ENCODE results near the gene ROCK2. TPM values are rescaled to one million over a fixed set of nuclear protein-coding genes. Genes with fewer than 3 reads are reported as not detected.

ROCK2 gene
- total and polyA plus RNA-seq, 2 of the 13 experiments (the other 11 are each of a cell fraction or from before 2014, with no cell fraction given) = 38.1 to 119 TPM

GRCh38 chr2:11387843-11388242, 43.4 kb upstream of the ROCK2 start (continued):
- TF ChIP-seq IRF2 (CRISPR knock-in tag; IDR thresholded peaks at IDR 0.05) (peak; percentile 46; the same call in 1 of the 2 replicates), ZNF136 (CRISPR knock-in tag; IDR thresholded peaks at IDR 0.05; ENCODE audit: low read depth) (no peak; the same call in 1 of the 2 replicates), ZNF30 (CRISPR knock-in tag; IDR thresholded peaks at IDR 0.05) (no peak), THAP7 (CRISPR knock-in tag; IDR thresholded peaks at IDR 0.05) (no peak), ZNF569 (CRISPR knock-in tag; IDR thresholded peaks at IDR 0.05; ENCODE audit: borderline replicate concordance) (no peak), LCORL (IDR thresholded peaks at IDR 0.05) (no peak), LCORL (CRISPR knock-in tag; IDR thresholded peaks at IDR 0.05) (no peak), ZNF430 (CRISPR knock-in tag; IDR thresholded peaks at IDR 0.05) (no peak), PCBP2 (optimal IDR thresholded peaks at IDR 0.05; ENCODE audit: low read depth, low read length, poor library complexity, severe bottlenecking) (no peak), PRMT3 (CRISPR knock-in tag; IDR thresholded peaks at IDR 0.05; ENCODE audit: borderline replicate concordance, low read depth) (no peak), SP1 (IDR thresholded peaks at IDR 0.05) (no peak), SP1 (CRISPR knock-in tag; IDR thresholded peaks at IDR 0.05) (no peak), RAD21 (CRISPR knock-in tag; IDR thresholded peaks at IDR 0.05) (no peak), ZNF770 (CRISPR knock-in tag; IDR thresholded peaks at IDR 0.05) (no peak), DR1 (CRISPR knock-in tag; IDR thresholded peaks at IDR 0.05) (no peak), POLR2AphosphoS2 (IDR thresholded peaks at IDR 0.05; ENCODE audit: low read depth, low read length) (no peak), GMEB1 (CRISPR knock-in tag; IDR thresholded peaks at IDR 0.05; ENCODE audit: borderline replicate concordance) (no peak), ZNF276 (CRISPR knock-in tag; IDR thresholded peaks at IDR 0.05; ENCODE audit: low read depth) (no peak), SNAPC2 (CRISPR knock-in tag; IDR thresholded peaks at IDR 0.05) (no peak), ZNF724P (CRISPR knock-in tag; IDR thresholded peaks at IDR 0.05; ENCODE audit: borderline replicate concordance) (no peak)

Data from HepG2 (cell line).